ENCODE measurements around the gene CTU2. TPM values are rescaled to one million over a fixed set of nuclear protein-coding genes. Genes with fewer than 3 reads are reported as not detected.

Gene CTU2
- total and polyA plus RNA-seq, 2 of the 4 experiments (the other 2 are of a cell fraction): 12.9 to 18.4 TPM

- Histone ChIP-seq H4K20me1 (ENCODE audit: insufficient read depth, low read length) (peaks cover 52% of the 10 kb centered on the region), H3K27ac (ENCODE audit: insufficient read depth, low read length) (no peak overlapping the region), H2BK120ac (ENCODE audit: low read depth, low read length) (no peak overlapping the region), H3K4me1 (ENCODE audit: control insufficient read depth, insufficient read depth, low read length) (no peaks in the 10 kb centered on the region), H3K4me3 (ENCODE audit: insufficient read depth, low read depth, low read length) (no peak overlapping the region), H2BK5ac (ENCODE audit: low read depth, low read length, poor library complexity, severe bottlenecking) (no peak overlapping the region), H3K4ac (ENCODE audit: low read depth, low read length) (no peak overlapping the region), H2BK15ac (ENCODE audit: low read depth, low read length) (no peak overlapping the region), H2AK5ac (ENCODE audit: low read depth, low read length) (no peak overlapping the region), H3K79me1 (ENCODE audit: low read depth in 1 of 2, low read length in 2 of 2) (peaks cover 13 to 62% of the 10 kb centered on the region in 2 experiments), H3K27me3 (ENCODE audit: control insufficient read depth, insufficient read depth, low read length) (no peaks in the 10 kb centered on the region), H2AFZ (replicated peaks; ENCODE audit: low read length, poor library complexity) (no peak overlapping the region), H3K56ac (ENCODE audit: extremely low read depth, insufficient read depth, low read length) (no peak overlapping the region), H4K5ac (ENCODE audit: low read depth, low read length) (no peak overlapping the region), H3K14ac (replicated peaks; ENCODE audit: low read depth, low read length) (no peak overlapping the region), H4K8ac (ENCODE audit: low read depth in 2 of 2, low read length in 2 of 2) (no peak overlapping the region), H2BK20ac (ENCODE audit: low read depth, low read length) (no peak overlapping the region), H3K9me1 (ENCODE audit: insufficient read depth, low read length) (no peaks in the 10 kb centered on the region), H4K91ac (ENCODE audit: insufficient read depth, low read depth, low read length) (no peak overlapping the region), H3K9ac (ENCODE audit: low read depth, low read length) (no peak overlapping the region), H3K4me2 (ENCODE audit: low read depth, low read length) (no peak overlapping the region), H3K18ac (ENCODE audit: low read depth, low read length) (no peak overlapping the region), H3K9me3 (ENCODE audit: control insufficient read depth, insufficient read depth, low read length) (no peaks in the 10 kb centered on the region), H3K23ac (ENCODE audit: low read depth, low read length) (no peak overlapping the region), H2AK9ac (replicated peaks; ENCODE audit: low read depth, low read length, poor library complexity) (no peak overlapping the region), H3K36me3 (ENCODE audit: control insufficient read depth, insufficient read depth, low read length) (peaks cover 38% of the 10 kb centered on the region)
- TF ChIP-seq MAZ (IDR thresholded peaks at IDR 0.05; ENCODE audit: borderline replicate concordance, low read depth, low read length) (no peak), MXI1 (IDR thresholded peaks at IDR 0.05; ENCODE audit: borderline replicate concordance, low read depth, low read length) (no peak), POLR2A (IDR thresholded peaks at IDR 0.05; ENCODE audit: low read depth, low read length) (no peak), CHD1 (IDR thresholded peaks at IDR 0.05; ENCODE audit: low read depth, low read length) (no peak), CEBPB (IDR thresholded peaks at IDR 0.05; ENCODE audit: low read depth, low read length) (no peak)
- CTCF ChIA-PET: no interaction called here
- ATAC-seq (ENCODE audit: low read depth) (no peak), DNase-seq (no peak)
- POLR2A ChIA-PET (ENCODE audit: unreplicated experiment): no interaction called here
- 94% methylated on average over 10 of the region's 12 CpGs; no CpG with 5 or more reads in 1 of the 2 experiments for WGBS, 2 experiments (ENCODE audit: extremely low coverage in 2 of 2, insufficient read length in 1 of 2)
- in situ Hi-C loops (cut with MboI; ENCODE audit: low sequenced_read_pairs): loop anchor here (10.0 kb wide), 1 partner anchor 424 kb away; no protein-coding TSS in a partner anchor
- dilution Hi-C loops (cut with HindIII; ENCODE audit: low sequenced_read_pairs, unreplicated experiment): no loop called here
- intact Hi-C loops (cut with micrococcal nuclease): no loop called here
- BruUV-seq (replicated peaks): no TSS peak
Measured at GRCh38 chr16:88740727-88741055, 34.4 kb downstream of the CTU2 start.

Measured in IMR-90 (cell line).